GM12873 (cell line): Measurements from ENCODE around the gene GABRB3.

Experiments
- TF ChIP-seq, protein P1 (sequence below): IDR thresholded peaks from 2 replicates; pipeline ENCODE4 v1.5.1; 2012; ENCODE audit warnings: low read depth, mild to moderate bottlenecking, moderate library complexity, low read length, control low read depth; ENCODE audit not compliant: insufficient read depth; ENCODE audit errors: missing control alignments

The GABRB3 gene

GRCh38 chr15:26630857-26631256 lies 142.0 kb downstream of the GABRB3 start:
- TF ChIP-seq, protein P1, sequence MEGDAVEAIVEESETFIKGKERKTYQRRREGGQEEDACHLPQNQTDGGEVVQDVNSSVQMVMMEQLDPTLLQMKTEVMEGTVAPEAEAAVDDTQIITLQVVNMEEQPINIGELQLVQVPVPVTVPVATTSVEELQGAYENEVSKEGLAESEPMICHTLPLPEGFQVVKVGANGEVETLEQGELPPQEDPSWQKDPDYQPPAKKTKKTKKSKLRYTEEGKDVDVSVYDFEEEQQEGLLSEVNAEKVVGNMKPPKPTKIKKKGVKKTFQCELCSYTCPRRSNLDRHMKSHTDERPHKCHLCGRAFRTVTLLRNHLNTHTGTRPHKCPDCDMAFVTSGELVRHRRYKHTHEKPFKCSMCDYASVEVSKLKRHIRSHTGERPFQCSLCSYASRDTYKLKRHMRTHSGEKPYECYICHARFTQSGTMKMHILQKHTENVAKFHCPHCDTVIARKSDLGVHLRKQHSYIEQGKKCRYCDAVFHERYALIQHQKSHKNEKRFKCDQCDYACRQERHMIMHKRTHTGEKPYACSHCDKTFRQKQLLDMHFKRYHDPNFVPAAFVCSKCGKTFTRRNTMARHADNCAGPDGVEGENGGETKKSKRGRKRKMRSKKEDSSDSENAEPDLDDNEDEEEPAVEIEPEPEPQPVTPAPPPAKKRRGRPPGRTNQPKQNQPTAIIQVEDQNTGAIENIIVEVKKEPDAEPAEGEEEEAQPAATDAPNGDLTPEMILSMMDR: no peak

- TF ChIP-seq, protein P1: no peak
Observed at GRCh38 chr15:26628879-26629529, 143.9 kb downstream of the GABRB3 start.

GRCh38 chr15:26628071-26628470 lies 144.8 kb downstream of the GABRB3 start:
- TF ChIP-seq, protein P1: no peak

DNA sequence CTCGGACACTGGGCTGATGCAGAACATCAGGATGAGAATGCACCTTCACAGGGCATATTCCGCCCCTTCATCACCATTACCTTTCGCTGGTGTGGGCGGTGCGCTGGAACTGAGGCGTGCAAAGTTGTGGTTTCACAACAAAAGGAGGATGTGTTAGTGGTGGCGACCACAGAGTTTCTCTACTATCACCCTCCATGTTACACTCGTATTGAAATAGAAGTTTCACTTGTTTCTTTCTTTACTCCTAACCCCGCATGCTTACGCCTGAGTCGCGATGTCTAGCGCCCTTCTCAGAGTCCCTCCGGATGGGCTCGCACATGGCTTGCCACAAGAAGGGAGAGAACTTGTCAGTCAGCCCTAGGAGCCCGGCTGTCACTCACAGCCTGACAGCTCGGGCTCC lies 148.7 kb downstream of the GABRB3 start:
- TF ChIP-seq, protein P1: no peak

- TF ChIP-seq, protein P1: no peak
Observed at GRCh38 chr15:26623071-26623470, 149.8 kb downstream of the GABRB3 start.

DNA sequence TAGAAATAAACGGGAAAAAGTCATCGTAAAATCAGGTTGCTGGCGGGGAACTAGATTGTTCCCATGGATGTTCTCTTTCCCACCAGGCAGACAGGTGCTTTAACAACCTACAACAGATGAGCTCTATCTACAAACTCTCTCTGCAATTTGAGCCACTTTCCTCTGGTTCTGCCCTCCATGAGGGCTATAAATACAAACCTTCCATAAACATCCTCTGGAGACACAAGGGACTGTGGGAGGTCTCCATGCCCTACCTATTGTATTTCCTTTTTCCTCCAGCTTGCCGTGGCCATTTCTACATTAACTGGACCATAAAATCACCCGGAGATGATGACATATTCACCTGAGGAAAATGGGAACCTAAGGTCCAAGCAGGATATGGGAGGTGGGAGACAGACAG lies 151.1 kb downstream of the GABRB3 start:
- TF ChIP-seq, protein P1: no peak

DNA sequence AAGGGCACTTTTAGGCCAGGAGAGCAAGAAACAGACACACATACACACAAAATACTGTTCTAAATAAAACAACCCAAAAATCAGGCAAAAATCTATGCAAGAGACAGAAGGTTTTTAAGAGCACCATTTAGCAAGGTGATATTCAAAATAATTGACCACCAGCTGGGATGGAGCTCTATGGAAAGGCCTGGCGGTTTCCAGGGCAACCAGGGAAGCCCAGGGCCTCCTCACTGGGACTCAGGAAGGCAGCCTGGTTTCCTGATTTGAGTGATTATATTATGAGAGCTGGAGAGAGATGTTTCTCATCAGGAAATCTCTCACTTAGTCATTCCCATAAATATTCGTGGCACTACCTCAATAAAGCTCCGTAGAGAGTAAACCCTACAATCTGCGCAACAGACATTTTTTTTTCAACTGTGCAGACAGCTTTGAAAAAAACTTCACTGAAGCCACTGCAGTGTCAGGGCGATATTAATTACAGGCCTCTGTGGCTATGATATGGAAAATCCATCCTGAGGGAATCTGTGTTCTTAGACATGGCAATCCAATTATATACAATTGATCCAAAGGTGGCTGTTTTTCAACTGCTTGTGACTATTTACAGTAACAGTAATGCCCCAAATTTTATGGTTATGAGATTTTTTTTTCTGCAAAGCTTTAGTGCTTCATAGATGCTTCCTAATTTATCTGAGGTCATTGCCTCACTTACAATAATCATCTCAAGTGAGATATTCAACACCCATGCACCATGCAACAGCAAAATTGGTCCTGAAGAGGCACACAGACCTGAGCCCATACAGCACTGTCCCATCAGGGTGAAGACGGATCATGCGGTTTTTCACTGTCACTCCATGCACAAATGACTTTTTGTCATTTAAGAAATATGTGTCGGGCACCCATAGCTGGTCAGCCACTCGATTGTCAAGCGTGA lies 152.1 kb downstream of the GABRB3 start:
- TF ChIP-seq, protein P1: no peak
